IMR-90 (cell line): Measurements from ENCODE around the gene NDUFB2. TPM values are rescaled to one million over a fixed set of nuclear protein-coding genes. Genes with fewer than 3 reads are reported as not detected.

ENCODE experiments used
- ATAC-seq: fragments of 200-7000 bp; cut with Tn5 transposase; 2 replicates; pipeline ENCODE4 v1.9.1; 2020; ENCODE audit warnings: low read depth, mild to moderate bottlenecking, moderate library complexity
- BruUV-seq: library from RNA; stranded (reverse); fragments of 400-500 nt; replicated peaks from 2 replicates; lab custom pipeline; 2021; lab: Mats Ljungman, UMichigan
- CTCF ChIA-PET: fragments of 300-600 bp; formaldehyde crosslinking; extraction: SDS; loops from one replicate; lab custom pipeline; 2021; ENCODE audit warnings: antibody characterized with exemption; lab: Yijun Ruan, JAX
- POLR2A ChIA-PET: fragments of 300-600 bp; sonication (Branson Sonifier 250); formaldehyde crosslinking; loops from one replicate; lab custom pipeline; 2022; ENCODE audit warnings: antibody characterized with exemption; ENCODE audit not compliant: unreplicated experiment; lab: Charles Lee
- DNase-seq: peaks from one replicate; pipeline ENCODE4 v3.0.0; 2013
- H2AFZ ChIP-seq: replicated peaks from 2 replicates; pipeline ENCODE3; 2013; ENCODE audit warnings: low read length, mild to moderate bottlenecking; ENCODE audit not compliant: poor library complexity
- H2AK5ac ChIP-seq: 2 replicates; pipeline ENCODE4 v1.6.1; 2013; ENCODE audit warnings: low read depth, low read length, inconsistent platforms
- H2AK9ac ChIP-seq: replicated peaks from 2 replicates; pipeline ENCODE3; 2013; ENCODE audit warnings: mild to moderate bottlenecking, low read depth, low read length, moderate library complexity; ENCODE audit not compliant: poor library complexity
- H2BK120ac ChIP-seq: 2 replicates; pipeline ENCODE4 v1.6.1; 2013; ENCODE audit warnings: low read depth, low read length, inconsistent platforms
- H2BK15ac ChIP-seq: 3 replicates; pipeline ENCODE4 v1.6.1; 2013; ENCODE audit warnings: low read depth, low read length, inconsistent platforms
- H2BK20ac ChIP-seq: 2 replicates; pipeline ENCODE4 v1.6.1; 2013; ENCODE audit warnings: low read depth, mild to moderate bottlenecking, inconsistent platforms, low read length, moderate library complexity
- H2BK5ac ChIP-seq: 2 replicates; pipeline ENCODE4 v1.6.1; 2013; ENCODE audit warnings: mild to moderate bottlenecking, low read depth, low read length, inconsistent platforms; ENCODE audit not compliant: poor library complexity, severe bottlenecking
- H3K14ac ChIP-seq: replicated peaks from 2 replicates; pipeline ENCODE4 v1.6.1; 2013; ENCODE audit warnings: low read depth, low read length, inconsistent platforms
- H3K18ac ChIP-seq: 2 replicates; pipeline ENCODE4 v1.6.1; 2013; ENCODE audit warnings: low read depth, low read length, control low read depth
- H3K23ac ChIP-seq: 2 replicates; pipeline ENCODE4 v1.6.1; 2013; ENCODE audit warnings: low read depth, low read length, inconsistent platforms
- H3K27ac ChIP-seq: 2 replicates; pipeline ENCODE4 v1.5.1; 2013; ENCODE audit warnings: mild to moderate bottlenecking, control low read depth, low read length; ENCODE audit not compliant: insufficient read depth
- H3K27me3 ChIP-seq: 2 replicates; pipeline ENCODE4 v1.6.1; 2013; ENCODE audit warnings: low read length; ENCODE audit not compliant: control insufficient read depth, insufficient read depth
- H3K36me3 ChIP-seq: 2 replicates; pipeline ENCODE4 v1.6.1; 2013; ENCODE audit warnings: low read length, mixed read lengths; ENCODE audit not compliant: control insufficient read depth, insufficient read depth
- H3K4ac ChIP-seq: 2 replicates; pipeline ENCODE4 v1.6.1; 2013; ENCODE audit warnings: low read depth, low read length, inconsistent platforms
- H3K4me1 ChIP-seq: 2 replicates; pipeline ENCODE4 v1.6.1; 2013; ENCODE audit warnings: low read length, mixed read lengths; ENCODE audit not compliant: control insufficient read depth, insufficient read depth
- H3K4me2 ChIP-seq: 2 replicates; pipeline ENCODE4 v1.6.1; 2013; ENCODE audit warnings: low read depth, mild to moderate bottlenecking, control low read depth, low read length, moderate library complexity
- H3K4me3 ChIP-seq: 2 replicates; pipeline ENCODE4 v1.5.1; 2013; ENCODE audit warnings: low read depth, mild to moderate bottlenecking, control low read depth, low read length, moderate library complexity; ENCODE audit not compliant: insufficient read depth
- H3K56ac ChIP-seq: 2 replicates; pipeline ENCODE4 v1.6.1; 2013; ENCODE audit warnings: low read length, inconsistent platforms; ENCODE audit not compliant: insufficient read depth; ENCODE audit errors: extremely low read depth
- H3K79me1 ChIP-seq, 2 experiments: 2 replicates each; pipeline ENCODE4 v1.6.1; 2013; ENCODE audit warnings: low read length in 2 of 2, inconsistent platforms in 1 of 2, low read depth in 1 of 2
- H3K9ac ChIP-seq: 2 replicates; pipeline ENCODE4 v1.6.1; 2013; ENCODE audit warnings: low read depth, low read length, control low read depth
- H3K9me1 ChIP-seq: 2 replicates; pipeline ENCODE4 v1.6.1; 2013; ENCODE audit warnings: low read length, inconsistent platforms; ENCODE audit not compliant: insufficient read depth
- H3K9me3 ChIP-seq: 2 replicates; pipeline ENCODE4 v1.6.1; 2013; ENCODE audit warnings: low read length; ENCODE audit not compliant: control insufficient read depth, insufficient read depth
- H4K20me1 ChIP-seq: 2 replicates; pipeline ENCODE4 v1.6.1; 2013; ENCODE audit warnings: low read length, inconsistent platforms; ENCODE audit not compliant: insufficient read depth
- H4K5ac ChIP-seq: 2 replicates; pipeline ENCODE4 v1.6.1; 2013; ENCODE audit warnings: mild to moderate bottlenecking, low read depth, low read length, control low read depth
- H4K8ac ChIP-seq, 2 experiments: 2 replicates each; pipeline ENCODE4 v1.6.1; 2013; ENCODE audit warnings: low read depth in 2 of 2, low read length in 2 of 2, control low read depth in 1 of 2, inconsistent platforms in 1 of 2
- H4K91ac ChIP-seq: 2 replicates; pipeline ENCODE4 v1.6.1; 2013; ENCODE audit warnings: low read depth, low read length, inconsistent platforms; ENCODE audit not compliant: insufficient read depth
- BHLHE40 ChIP-seq: fragments of 150-350 bp; IDR thresholded peaks from 2 replicates; pipeline ENCODE4 v1.6.1; 2016; ENCODE audit warnings: mild to moderate bottlenecking, low read depth, low read length
- CEBPB ChIP-seq: IDR thresholded peaks from 2 replicates; pipeline ENCODE4 v1.6.1; 2012; ENCODE audit warnings: low read depth, low read length, improper control_type of control experiment
- CHD1 ChIP-seq: IDR thresholded peaks from 2 replicates; pipeline ENCODE4 v1.6.1; 2012; ENCODE audit warnings: low read depth, low read length, improper control_type of control experiment
- FOS ChIP-seq: fragments of 150-350 bp; IDR thresholded peaks from 2 replicates; pipeline ENCODE4 v1.6.1; 2016; ENCODE audit warnings: low read depth, low read length
- MAFK ChIP-seq: IDR thresholded peaks from 2 replicates; pipeline ENCODE4 v1.6.1; 2012; ENCODE audit warnings: low read depth, low read length, improper control_type of control experiment
- MAZ ChIP-seq: IDR thresholded peaks from 2 replicates; pipeline ENCODE4 v1.6.1; 2012; ENCODE audit warnings: low read depth, mild to moderate bottlenecking, low read length, improper control_type of control experiment, moderate library complexity, borderline replicate concordance
- MXI1 ChIP-seq: IDR thresholded peaks from 2 replicates; pipeline ENCODE4 v1.6.1; 2012; ENCODE audit warnings: low read depth, mild to moderate bottlenecking, low read length, moderate library complexity, borderline replicate concordance
- NFE2L2 ChIP-seq: fragments of 150-350 bp; IDR thresholded peaks from 2 replicates; pipeline ENCODE4 v1.6.1; 2016; ENCODE audit warnings: low read depth, mild to moderate bottlenecking, low read length
- POLR2A ChIP-seq: IDR thresholded peaks from 2 replicates; pipeline ENCODE4 v1.6.1; 2012; ENCODE audit warnings: mild to moderate bottlenecking, low read depth, low read length
- RCOR1 ChIP-seq: IDR thresholded peaks from 2 replicates; pipeline ENCODE4 v1.6.1; 2012; ENCODE audit warnings: mild to moderate bottlenecking, low read length, improper control_type of control experiment; ENCODE audit not compliant: insufficient replicate concordance
- SMC3 ChIP-seq: fragments of 150-350 bp; IDR thresholded peaks from 2 replicates; pipeline ENCODE4 v1.6.1; 2016; ENCODE audit warnings: low read depth, mild to moderate bottlenecking, antibody characterized with exemption, low read length, moderate library complexity
- WGBS, 2 experiments: methylation state at CpG; one replicate each; pipeline versions ENCODE4 v1.1.5 to v1.1.7; 2013; ENCODE audit warnings: missing lambda C conversion rate in 2 of 2; ENCODE audit not compliant: insufficient read length in 1 of 2; ENCODE audit errors: extremely low coverage in 2 of 2; 5-methylcytosine and 5-hydroxymethylcytosine counted together
- dilution Hi-C: fragments of 300-500 bp; cut with HindIII; formaldehyde crosslinking; loops from one replicate; pipeline ENCODE4 v1.14.3; 2018; ENCODE audit warnings: low sequenced_read_pairs; ENCODE audit not compliant: unreplicated experiment
- in situ Hi-C: fragments of 300-500 bp; cut with MboI; formaldehyde crosslinking; loops from 3 replicates; pipeline ENCODE4 v1.14.3; 2019; ENCODE audit warnings: low sequenced_read_pairs, inconsistent platforms, mixed read lengths
- intact Hi-C: fragments of 100-400 bp; cut with micrococcal nuclease; formaldehyde crosslinking; loops from 2 replicates; pipeline ENCODE4 v1.10.0; 2022
- polyA plus RNA-seq, 3 experiments: library from polyadenylated mRNA; depleted of rRNA; stranded (reverse); fragments of >200 nt; gene quantifications; 2 replicates each; pipeline ENCODE4 v1.2.3, GENCODE V29; 2012; ENCODE audit warnings: low replicate concordance in 1 of 3
- total RNA-seq: library from RNA; depleted of rRNA; stranded (reverse); fragments of >200 nt; gene quantifications from 2 replicates; pipeline ENCODE4 v1.2.3, GENCODE V29; 2012
- TF ChIP-seq, protein P1 (sequence below): fragments of 150-350 bp; IDR thresholded peaks from 2 replicates; pipeline ENCODE4 v1.6.1; 2016; ENCODE audit warnings: low read depth, mild to moderate bottlenecking, low read length, moderate library complexity, borderline replicate concordance

Gene NDUFB2
- total and polyA plus RNA-seq, 2 of the 4 experiments (the other 2 are of a cell fraction) = 81.7 to 143 TPM

DNA sequence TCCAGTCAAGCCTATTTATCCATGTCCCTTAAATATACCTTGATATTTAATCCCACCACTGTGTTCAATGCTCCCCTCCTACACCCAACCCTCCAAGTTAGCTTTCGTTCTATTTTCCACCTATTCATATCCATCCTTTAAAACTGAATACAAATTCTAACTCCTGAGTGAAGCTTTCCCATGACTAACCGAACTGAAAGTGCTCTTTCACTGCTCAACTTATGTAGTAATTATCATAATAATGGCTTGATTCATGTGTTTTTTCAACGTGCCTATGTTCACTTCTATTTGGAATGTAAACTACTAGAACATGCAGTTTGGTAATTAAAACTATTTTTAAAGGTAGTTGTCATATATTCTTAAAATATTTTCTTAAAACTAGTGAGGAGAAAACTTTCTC, 58.0 kb downstream of the NDUFB2 start:
- Histone ChIP-seq H3K36me3 (peaks cover 6% of the 10 kb centered on the region; the same call in 1 of the 2 replicates), H3K9ac (no peak overlapping the region), H2AK5ac (no peak overlapping the region), H4K8ac (no peak overlapping the region), H3K27me3 (no peaks in the 10 kb centered on the region), H3K79me1 (no peaks in the 10 kb centered on the region; a peak in 2 of 4 replicates), H3K4me1 (no peaks in the 10 kb centered on the region), H3K9me3 (no peaks in the 10 kb centered on the region), H3K27ac (no peak overlapping the region), H3K4me3 (no peak overlapping the region), H3K18ac (no peak overlapping the region), H2AK9ac (no peak overlapping the region), H2BK5ac (no peak overlapping the region), H4K20me1 (no peaks in the 10 kb centered on the region), H2BK15ac (no peak overlapping the region), H3K56ac (no peak overlapping the region), H2BK20ac (no peak overlapping the region), H3K4me2 (no peak overlapping the region), H4K5ac (no peak overlapping the region), H4K91ac (no peak overlapping the region), H2AFZ (no peak overlapping the region), H2BK120ac (no peak overlapping the region), H3K4ac (no peak overlapping the region), H3K23ac (no peak overlapping the region), H3K14ac (no peak overlapping the region), H3K9me1 (0 out of 2 replicates have a peak, but pooled peaks cover 2% of the 10 kb centered on the region)
- dilution Hi-C loops = no loop called here
- ChIA-PET CTCF (no interaction called here), POLR2A (no interaction called here)
- ATAC-seq (no peak), DNase-seq (no peak)
- 100% methylated on average over 1 of the region's 3 CpGs; no CpG with 5 or more reads in 1 of the 2 experiments for WGBS, 2 experiments
- TF ChIP-seq MAZ (no peak), POLR2A (no peak), NFE2L2 (no peak), MXI1 (no peak), CEBPB (no peak), MAFK (no peak), SMC3 (no peak), CHD1 (no peak), BHLHE40 (no peak), FOS (no peak), RCOR1 (no peak)
- TF ChIP-seq, protein P1, sequence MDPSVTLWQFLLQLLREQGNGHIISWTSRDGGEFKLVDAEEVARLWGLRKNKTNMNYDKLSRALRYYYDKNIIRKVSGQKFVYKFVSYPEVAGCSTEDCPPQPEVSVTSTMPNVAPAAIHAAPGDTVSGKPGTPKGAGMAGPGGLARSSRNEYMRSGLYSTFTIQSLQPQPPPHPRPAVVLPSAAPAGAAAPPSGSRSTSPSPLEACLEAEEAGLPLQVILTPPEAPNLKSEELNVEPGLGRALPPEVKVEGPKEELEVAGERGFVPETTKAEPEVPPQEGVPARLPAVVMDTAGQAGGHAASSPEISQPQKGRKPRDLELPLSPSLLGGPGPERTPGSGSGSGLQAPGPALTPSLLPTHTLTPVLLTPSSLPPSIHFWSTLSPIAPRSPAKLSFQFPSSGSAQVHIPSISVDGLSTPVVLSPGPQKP = no peak
- intact Hi-C loops = no loop called here
- in situ Hi-C loops = no loop called here
- no TSS peak for BruUV-seq
